ENCODE data around the gene MYBPHL. TPM values are rescaled to one million over a fixed set of nuclear protein-coding genes. Genes with fewer than 3 reads are reported as not detected.

MYBPHL gene
- total RNA-seq, 2 donors from 2014 or later: not detected

- no peaks in the 10 kb centered on the region for H3K36me3 Mint-ChIP-seq (ENCODE audit: low read depth)
- Histone ChIP-seq H3K9me3 (ENCODE audit: control insufficient read depth, low read length) (no peaks in the 10 kb centered on the region), H3K4me3 (ENCODE audit: low read length) (no peak overlapping the region), H3K27me3 (ENCODE audit: control insufficient read depth, insufficient read depth, low read length, poor library complexity, severe bottlenecking) (peaks cover 17% of the 10 kb centered on the region), H3K36me3 (ENCODE audit: control insufficient read depth, insufficient read depth, low read length) (no peaks in the 10 kb centered on the region), H3K27ac (ENCODE audit: low read depth, low read length) (no peak overlapping the region), H3K9ac (ENCODE audit: extremely low read depth, low read length, poor library complexity, severe bottlenecking) (no peak overlapping the region), H3K4me1 (ENCODE audit: control insufficient read depth, insufficient read depth, low read length) (peaks cover 5% of the 10 kb centered on the region)
- H3K27me3 Mint-ChIP-seq (ENCODE audit: insufficient read depth): peaks cover 7% of the 10 kb centered on the region
- no peak for TF ChIP-seq CTCF (conservative IDR thresholded peaks at IDR 0.05)
- DNase-seq: no peak
- no peak overlapping the region for H3K4me3 Mint-ChIP-seq
- peaks cover 11% of the 10 kb centered on the region for H3K4me1 Mint-ChIP-seq
- no peak overlapping the region for H3K27ac Mint-ChIP-seq
- WGBS, 2 experiments (ENCODE audit: insufficient coverage in 1 of 2, insufficient read length in 1 of 2): 96 to 100% methylated on average over 2 to 4 of the region's 4 CpGs
- H3K9me3 Mint-ChIP-seq: no peaks in the 10 kb centered on the region
These were observed 12.3 kb downstream of the MYBPHL start for GRCh38 chr1:109294481-109294880.

GRCh38 chr1:109293026-109293425, 13.8 kb downstream of the MYBPHL start:
- Mint-ChIP-seq H3K9me3 (peaks cover 2% of the 10 kb centered on the region), H3K27me3 (ENCODE audit: insufficient read depth) (peaks cover 3% of the 10 kb centered on the region), H3K4me3 (no peak overlapping the region), H3K4me1 (peaks cover 7% of the 10 kb centered on the region), H3K27ac (no peak overlapping the region), H3K36me3 (ENCODE audit: low read depth) (no peaks in the 10 kb centered on the region)
- H3K27me3 ChIP-seq (ENCODE audit: control insufficient read depth, insufficient read depth, low read length, poor library complexity, severe bottlenecking): peaks cover 17% of the 10 kb centered on the region
- H3K9me3 ChIP-seq (ENCODE audit: control insufficient read depth, low read length): no peaks in the 10 kb centered on the region
- no peaks in the 10 kb centered on the region for H3K36me3 ChIP-seq (ENCODE audit: control insufficient read depth, insufficient read depth, low read length)
- H3K4me3 ChIP-seq (ENCODE audit: low read length): no peak overlapping the region
- no peak overlapping the region for H3K9ac ChIP-seq (ENCODE audit: extremely low read depth, low read length, poor library complexity, severe bottlenecking)
- H3K27ac ChIP-seq (ENCODE audit: low read depth, low read length): no peak overlapping the region
- H3K4me1 ChIP-seq (ENCODE audit: control insufficient read depth, insufficient read depth, low read length): no peaks in the 10 kb centered on the region
- WGBS, 2 experiments (ENCODE audit: insufficient coverage in 1 of 2, insufficient read length in 1 of 2): 87 to 94% methylated on average over 2 of the region's 2 CpGs
- DNase-seq: no peak
- TF ChIP-seq CTCF (conservative IDR thresholded peaks at IDR 0.05): no peak

- H3K4me3 ChIP-seq (ENCODE audit: low read length): no peak overlapping the region
- Mint-ChIP-seq H3K9me3 (peaks cover 6% of the 10 kb centered on the region), H3K27ac (no peak overlapping the region), H3K36me3 (ENCODE audit: low read depth) (no peaks in the 10 kb centered on the region), H3K4me3 (no peak overlapping the region), H3K4me1 (peaks cover 7% of the 10 kb centered on the region), H3K27me3 (ENCODE audit: insufficient read depth) (peaks cover 3% of the 10 kb centered on the region)
- H3K36me3 ChIP-seq (ENCODE audit: control insufficient read depth, insufficient read depth, low read length): no peaks in the 10 kb centered on the region
- H3K9me3 ChIP-seq (ENCODE audit: control insufficient read depth, low read length): no peaks in the 10 kb centered on the region
- no peak overlapping the region for H3K27ac ChIP-seq (ENCODE audit: low read depth, low read length)
- no peak for DNase-seq
- no peaks in the 10 kb centered on the region for H3K4me1 ChIP-seq (ENCODE audit: control insufficient read depth, insufficient read depth, low read length)
- no peak for TF ChIP-seq CTCF (conservative IDR thresholded peaks at IDR 0.05)
- 83 to 96% methylated on average over 7 to 9 of the region's 9 CpGs for WGBS, 2 experiments (ENCODE audit: insufficient coverage in 1 of 2, insufficient read length in 1 of 2)
- H3K27me3 ChIP-seq (ENCODE audit: control insufficient read depth, insufficient read depth, low read length, poor library complexity, severe bottlenecking): peaks cover 17% of the 10 kb centered on the region
- no peak overlapping the region for H3K9ac ChIP-seq (ENCODE audit: extremely low read depth, low read length, poor library complexity, severe bottlenecking)
These were observed 14.4 kb downstream of the MYBPHL start for GRCh38 chr1:109292364-109292763.

Data from endodermal cell (in vitro differentiated cells).